Motor neuron (in vitro differentiated cells): Measurements from ENCODE around the gene FSHR. TPM values are rescaled to one million over a fixed set of nuclear protein-coding genes. Genes with fewer than 3 reads are reported as not detected.

Source experiments
- ATAC-seq, 8 experiments: fragments of 200-7000 bp; cut with Tn5 transposase; replicated peaks in 6 of 8; 2 replicates each; pipeline ENCODE4 v1.8.0; 2021; ENCODE audit warnings: mild to moderate bottlenecking in 8 of 8, moderate library complexity in 8 of 8
- H3K27ac ChIP-seq, 2 donors: fragments of 250-450 bp; sonication (Bioruptor Pico); 2 replicates each; pipeline ENCODE4 v1.9.0; 2021; ENCODE audit warnings: antibody characterized with exemption in 2 of 2, mild to moderate bottlenecking in 2 of 2, moderate library complexity in 1 of 2
- H3K4me1 ChIP-seq, 2 donors: fragments of 250-450 bp; sonication (Bioruptor Pico); replicated peaks in 1 of 2; 2 replicates each; pipeline ENCODE4 v1.6.1; 2021; ENCODE audit warnings: antibody characterized with exemption in 2 of 2, mild to moderate bottlenecking in 2 of 2, moderate library complexity in 1 of 2
- H3K4me3 ChIP-seq, 5 donors: fragments of 250-450 bp; sonication (Bioruptor Pico); 2 replicates each; pipeline ENCODE4 v1.9.0; 2021; ENCODE audit warnings: antibody characterized with exemption in 5 of 5, mild to moderate bottlenecking in 5 of 5, moderate library complexity in 4 of 5
- WGBS, 10 experiments: fragments of 450-650 bp; shearing (Covaris generic); methylation state at CpG; one replicate each; pipeline ENCODE4 v1.0.0; 2022; 5-methylcytosine and 5-hydroxymethylcytosine counted together
- in situ Hi-C, 9 experiments: fragments of 400-800 bp; cut with MboI; loops; one replicate each; pipeline ENCODE4 v1.15.0; 2021; ENCODE audit warnings: low sequenced_read_pairs in 9 of 9, low pct_unique_long_range_greater_than_20kb in 2 of 9; ENCODE audit not compliant: unreplicated experiment in 9 of 9
- total RNA-seq, 8 experiments: library from RNA; unstranded; fragments of 300-600 nt; gene quantifications; 2 replicates each; pipeline versions ENCODE4 v1.2.3 to v1.2.4, GENCODE V29; 2022

The FSHR gene
- total RNA-seq, 8 experiments from 2014 or later: 0.05 to 0.31 (median 0.17) TPM; not detected in 4

GRCh38 chr2:49004036-49004626 lies 150.2 kb downstream of the FSHR start:
- in situ Hi-C loops: no loop called here
- WGBS, 10 experiments: 0 to 83% (median 40%) methylated on average over 1 of the region's 1 CpG; no CpG with 5 or more reads in 3 of the 10 experiments
- H3K4me3 ChIP-seq: no peak overlapping the region
- ATAC-seq: peak in 5 of 8 experiments; percentile 53 to 77 (median 66)
- peaks cover 19 to 25% of the 10 kb centered on the region in 2 donors for H3K4me1 ChIP-seq
- peak overlapping the region in 1 of 2 donors; percentile 54 for H3K27ac ChIP-seq

- Histone ChIP-seq H3K4me1 (peaks cover 19 to 25% of the 10 kb centered on the region in 2 donors), H3K27ac (no peak overlapping the region), H3K4me3 (no peak overlapping the region)
- ATAC-seq: no peak
- WGBS, 10 experiments: 0 to 71% (median 51%) methylated on average over 1 to 5 of the region's 5 CpGs; no CpG with 5 or more reads in 6 of the 10 experiments
- in situ Hi-C loops: no loop called here
Measured at GRCh38 chr2:49003201-49003600, 151.1 kb downstream of the FSHR start.

GRCh38 chr2:49002750-49003149 lies 151.6 kb downstream of the FSHR start:
- in situ Hi-C loops: no loop called here
- ATAC-seq: peak in 2 of 8 experiments; percentile 44 to 96

GRCh38 chr2:49000695-49001094 lies 153.6 kb downstream of the FSHR start:
- Histone ChIP-seq H3K4me3 (no peak overlapping the region), H3K27ac (no peak overlapping the region), H3K4me1 (peaks cover 19 to 27% of the 10 kb centered on the region in 2 donors)
- in situ Hi-C loops: no loop called here
- ATAC-seq: no peak

More at GRCh38 chr2:49002750-49003149, 151.6 kb downstream of the FSHR start:
- Histone ChIP-seq H3K4me1 (peaks cover 19 to 25% of the 10 kb centered on the region in 2 donors), H3K4me3 (no peak overlapping the region), H3K27ac (no peak overlapping the region)
- WGBS, 10 experiments: 0 to 60% (median 40%) methylated on average over 1 to 3 of the region's 3 CpGs; no CpG with 5 or more reads in 2 of the 10 experiments

GRCh38 chr2:48998449-48998848 lies 155.9 kb downstream of the FSHR start:
- no peak for ATAC-seq
- WGBS, 10 experiments: 0 to 100% (median 82%) methylated on average over 1 to 2 of the region's 2 CpGs
- in situ Hi-C loops: no loop called here

GRCh38 chr2:48993576-48993975 lies 160.7 kb downstream of the FSHR start:
- no peak for ATAC-seq
- in situ Hi-C loops: no loop called here

More at GRCh38 chr2:48998449-48998848, 155.9 kb downstream of the FSHR start:
- H3K27ac ChIP-seq: no peak overlapping the region
- H3K4me3 ChIP-seq: no peak overlapping the region
- H3K4me1 ChIP-seq: peaks cover 11 to 28% of the 10 kb centered on the region in 2 donors

GRCh38 chr2:48991415-48992131 lies 162.7 kb downstream of the FSHR start:
- Histone ChIP-seq H3K4me3 (no peak overlapping the region), H3K4me1 (peaks cover 0 to 29% of the 10 kb centered on the region in 2 donors), H3K27ac (no peak overlapping the region)
- WGBS, 10 experiments: 0 to 100% (median 55%) methylated on average over 1 to 3 of the region's 3 CpGs; no CpG with 5 or more reads in 2 of the 10 experiments
- ATAC-seq: no peak
- in situ Hi-C loops: no loop called here

More at GRCh38 chr2:48993576-48993975, 160.7 kb downstream of the FSHR start:
- H3K4me3 ChIP-seq: no peak overlapping the region
- H3K4me1 ChIP-seq: peaks cover 0 to 26% of the 10 kb centered on the region in 2 donors
- H3K27ac ChIP-seq: no peak overlapping the region
- WGBS, 10 experiments: 0 to 100% (median 74%) methylated on average over 1 to 2 of the region's 2 CpGs

GRCh38 chr2:48984922-48985321 lies 169.4 kb downstream of the FSHR start:
- no peak for ATAC-seq
- in situ Hi-C loops: no loop called here
- peaks cover 7 to 26% of the 10 kb centered on the region in 2 donors for H3K4me1 ChIP-seq
- no peak overlapping the region for H3K4me3 ChIP-seq
- H3K27ac ChIP-seq: no peak overlapping the region
- 30 to 100% (median 64%) methylated on average over 2 to 4 of the region's 5 CpGs; no CpG with 5 or more reads in 3 of the 10 experiments for WGBS, 10 experiments

GRCh38 chr2:48983551-48983950 lies 170.8 kb downstream of the FSHR start:
- WGBS, 10 experiments: 50 to 80% methylated on average over 1 of the region's 1 CpG; no CpG with 5 or more reads in 8 of the 10 experiments
- peaks cover 7 to 23% of the 10 kb centered on the region in 2 donors for H3K4me1 ChIP-seq
- H3K4me3 ChIP-seq: no peak overlapping the region
- in situ Hi-C loops: no loop called here
- ATAC-seq: peak in 3 of 8 experiments; percentile 35 to 40 (median 40)
- H3K27ac ChIP-seq: no peak overlapping the region

- peaks cover 7 to 25% of the 10 kb centered on the region in 2 donors for H3K4me1 ChIP-seq
- peak in 4 of 8 experiments; percentile 27 to 67 (median 59) for ATAC-seq
- WGBS, 10 experiments: 0 to 100% (median 40%) methylated on average over 1 to 4 of the region's 4 CpGs; no CpG with 5 or more reads in 1 of the 10 experiments
- no peak overlapping the region for H3K27ac ChIP-seq
- in situ Hi-C loops: no loop called here
- H3K4me3 ChIP-seq: no peak overlapping the region
Measured at GRCh38 chr2:48982887-48983435, 171.4 kb downstream of the FSHR start.

GRCh38 chr2:48980846-48981245 lies 173.5 kb downstream of the FSHR start:
- Histone ChIP-seq H3K4me1 (peaks cover 7 to 27% of the 10 kb centered on the region in 2 donors), H3K4me3 (no peak overlapping the region), H3K27ac (no peak overlapping the region)
- in situ Hi-C loops: no loop called here
- ATAC-seq: no peak
- 0 to 100% (median 88%) methylated on average over 1 to 2 of the region's 2 CpGs for WGBS, 10 experiments

GRCh38 chr2:48979691-48980090 lies 174.6 kb downstream of the FSHR start:
- H3K4me1 ChIP-seq: peaks cover 7 to 27% of the 10 kb centered on the region in 2 donors
- no peak overlapping the region for H3K4me3 ChIP-seq
- no peak for ATAC-seq
- in situ Hi-C loops: no loop called here
- no peak overlapping the region for H3K27ac ChIP-seq
- WGBS, 10 experiments: 52 to 100% (median 90%) methylated on average over 1 to 4 of the region's 4 CpGs; no CpG with 5 or more reads in 4 of the 10 experiments

GRCh38 chr2:48978131-48978530 lies 176.2 kb downstream of the FSHR start:
- no peak overlapping the region for H3K27ac ChIP-seq
- H3K4me3 ChIP-seq: no peak overlapping the region
- no peak for ATAC-seq
- in situ Hi-C loops: no loop called here
- peaks cover 2 to 16% of the 10 kb centered on the region in 2 donors for H3K4me1 ChIP-seq
